IMR-90 (cell line): ENCODE data around the gene LGALS12. TPM values are rescaled to one million over a fixed set of nuclear protein-coding genes. Genes with fewer than 3 reads are reported as not detected.

ENCODE experiments used
- ATAC-seq: fragments of 200-7000 bp; cut with Tn5 transposase; 2 replicates; pipeline ENCODE4 v1.9.1; 2020; ENCODE audit warnings: low read depth, mild to moderate bottlenecking, moderate library complexity
- BruUV-seq: library from RNA; stranded (reverse); fragments of 400-500 nt; replicated peaks from 2 replicates; lab custom pipeline; 2021; lab: Mats Ljungman, UMichigan
- CTCF ChIA-PET: fragments of 300-600 bp; formaldehyde crosslinking; extraction: SDS; loops from one replicate; lab custom pipeline; 2021; ENCODE audit warnings: antibody characterized with exemption; lab: Yijun Ruan, JAX
- POLR2A ChIA-PET: fragments of 300-600 bp; sonication (Branson Sonifier 250); formaldehyde crosslinking; loops from one replicate; lab custom pipeline; 2022; ENCODE audit warnings: antibody characterized with exemption; ENCODE audit not compliant: unreplicated experiment; lab: Charles Lee
- DNase-seq: peaks from one replicate; pipeline ENCODE4 v3.0.0; 2013
- H2AFZ ChIP-seq: replicated peaks from 2 replicates; pipeline ENCODE3; 2013; ENCODE audit warnings: low read length, mild to moderate bottlenecking; ENCODE audit not compliant: poor library complexity
- H2AK5ac ChIP-seq: 2 replicates; pipeline ENCODE4 v1.6.1; 2013; ENCODE audit warnings: low read depth, low read length, inconsistent platforms
- H2AK9ac ChIP-seq: replicated peaks from 2 replicates; pipeline ENCODE3; 2013; ENCODE audit warnings: mild to moderate bottlenecking, low read depth, low read length, moderate library complexity; ENCODE audit not compliant: poor library complexity
- H2BK120ac ChIP-seq: 2 replicates; pipeline ENCODE4 v1.6.1; 2013; ENCODE audit warnings: low read depth, low read length, inconsistent platforms
- H2BK15ac ChIP-seq: 3 replicates; pipeline ENCODE4 v1.6.1; 2013; ENCODE audit warnings: low read depth, low read length, inconsistent platforms
- H2BK20ac ChIP-seq: 2 replicates; pipeline ENCODE4 v1.6.1; 2013; ENCODE audit warnings: low read depth, mild to moderate bottlenecking, inconsistent platforms, low read length, moderate library complexity
- H2BK5ac ChIP-seq: 2 replicates; pipeline ENCODE4 v1.6.1; 2013; ENCODE audit warnings: mild to moderate bottlenecking, low read depth, low read length, inconsistent platforms; ENCODE audit not compliant: poor library complexity, severe bottlenecking
- H3K14ac ChIP-seq: replicated peaks from 2 replicates; pipeline ENCODE4 v1.6.1; 2013; ENCODE audit warnings: low read depth, low read length, inconsistent platforms
- H3K18ac ChIP-seq: 2 replicates; pipeline ENCODE4 v1.6.1; 2013; ENCODE audit warnings: low read depth, low read length, control low read depth
- H3K23ac ChIP-seq: 2 replicates; pipeline ENCODE4 v1.6.1; 2013; ENCODE audit warnings: low read depth, low read length, inconsistent platforms
- H3K27ac ChIP-seq: 2 replicates; pipeline ENCODE4 v1.5.1; 2013; ENCODE audit warnings: mild to moderate bottlenecking, control low read depth, low read length; ENCODE audit not compliant: insufficient read depth
- H3K27me3 ChIP-seq: 2 replicates; pipeline ENCODE4 v1.6.1; 2013; ENCODE audit warnings: low read length; ENCODE audit not compliant: control insufficient read depth, insufficient read depth
- H3K36me3 ChIP-seq: 2 replicates; pipeline ENCODE4 v1.6.1; 2013; ENCODE audit warnings: low read length, mixed read lengths; ENCODE audit not compliant: control insufficient read depth, insufficient read depth
- H3K4ac ChIP-seq: 2 replicates; pipeline ENCODE4 v1.6.1; 2013; ENCODE audit warnings: low read depth, low read length, inconsistent platforms
- H3K4me1 ChIP-seq: 2 replicates; pipeline ENCODE4 v1.6.1; 2013; ENCODE audit warnings: low read length, mixed read lengths; ENCODE audit not compliant: control insufficient read depth, insufficient read depth
- H3K4me2 ChIP-seq: 2 replicates; pipeline ENCODE4 v1.6.1; 2013; ENCODE audit warnings: low read depth, mild to moderate bottlenecking, control low read depth, low read length, moderate library complexity
- H3K4me3 ChIP-seq: 2 replicates; pipeline ENCODE4 v1.5.1; 2013; ENCODE audit warnings: low read depth, mild to moderate bottlenecking, control low read depth, low read length, moderate library complexity; ENCODE audit not compliant: insufficient read depth
- H3K56ac ChIP-seq: 2 replicates; pipeline ENCODE4 v1.6.1; 2013; ENCODE audit warnings: low read length, inconsistent platforms; ENCODE audit not compliant: insufficient read depth; ENCODE audit errors: extremely low read depth
- H3K79me1 ChIP-seq, 2 experiments: 2 replicates each; pipeline ENCODE4 v1.6.1; 2013; ENCODE audit warnings: low read length in 2 of 2, inconsistent platforms in 1 of 2, low read depth in 1 of 2
- H3K9ac ChIP-seq: 2 replicates; pipeline ENCODE4 v1.6.1; 2013; ENCODE audit warnings: low read depth, low read length, control low read depth
- H3K9me1 ChIP-seq: 2 replicates; pipeline ENCODE4 v1.6.1; 2013; ENCODE audit warnings: low read length, inconsistent platforms; ENCODE audit not compliant: insufficient read depth
- H3K9me3 ChIP-seq: 2 replicates; pipeline ENCODE4 v1.6.1; 2013; ENCODE audit warnings: low read length; ENCODE audit not compliant: control insufficient read depth, insufficient read depth
- H4K20me1 ChIP-seq: 2 replicates; pipeline ENCODE4 v1.6.1; 2013; ENCODE audit warnings: low read length, inconsistent platforms; ENCODE audit not compliant: insufficient read depth
- H4K5ac ChIP-seq: 2 replicates; pipeline ENCODE4 v1.6.1; 2013; ENCODE audit warnings: mild to moderate bottlenecking, low read depth, low read length, control low read depth
- H4K8ac ChIP-seq, 2 experiments: 2 replicates each; pipeline ENCODE4 v1.6.1; 2013; ENCODE audit warnings: low read depth in 2 of 2, low read length in 2 of 2, control low read depth in 1 of 2, inconsistent platforms in 1 of 2
- H4K91ac ChIP-seq: 2 replicates; pipeline ENCODE4 v1.6.1; 2013; ENCODE audit warnings: low read depth, low read length, inconsistent platforms; ENCODE audit not compliant: insufficient read depth
- RAD21 ChIP-seq: IDR thresholded peaks from 2 replicates; pipeline ENCODE4 v1.6.1; 2012; ENCODE audit warnings: low read length, improper control_type of control experiment
- USF2 ChIP-seq: fragments of 150-350 bp; IDR thresholded peaks from 2 replicates; pipeline ENCODE4 v1.6.1; 2017; ENCODE audit warnings: mild to moderate bottlenecking, antibody characterized with exemption, low read length, low read depth
- WGBS, 2 experiments: methylation state at CpG; one replicate each; pipeline versions ENCODE4 v1.1.5 to v1.1.7; 2013; ENCODE audit warnings: missing lambda C conversion rate in 2 of 2; ENCODE audit not compliant: insufficient read length in 1 of 2; ENCODE audit errors: extremely low coverage in 2 of 2; 5-methylcytosine and 5-hydroxymethylcytosine counted together
- dilution Hi-C: fragments of 300-500 bp; cut with HindIII; formaldehyde crosslinking; loops from one replicate; pipeline ENCODE4 v1.14.3; 2018; ENCODE audit warnings: low sequenced_read_pairs; ENCODE audit not compliant: unreplicated experiment
- in situ Hi-C: fragments of 300-500 bp; cut with MboI; formaldehyde crosslinking; loops from 3 replicates; pipeline ENCODE4 v1.14.3; 2019; ENCODE audit warnings: low sequenced_read_pairs, inconsistent platforms, mixed read lengths
- intact Hi-C: fragments of 100-400 bp; cut with micrococcal nuclease; formaldehyde crosslinking; loops from 2 replicates; pipeline ENCODE4 v1.10.0; 2022
- polyA plus RNA-seq, 3 experiments: library from polyadenylated mRNA; depleted of rRNA; stranded (reverse); fragments of >200 nt; gene quantifications; 2 replicates each; pipeline ENCODE4 v1.2.3, GENCODE V29; 2012; ENCODE audit warnings: low replicate concordance in 1 of 3
- total RNA-seq: library from RNA; depleted of rRNA; stranded (reverse); fragments of >200 nt; gene quantifications from 2 replicates; pipeline ENCODE4 v1.2.3, GENCODE V29; 2012

Gene LGALS12
- total and polyA plus RNA-seq, 2 of the 4 experiments (the other 2 are of a cell fraction), result not detected

GRCh38 chr11:63501236-63501635 is 4.6 kb upstream of the LGALS12 start:
- dilution Hi-C loops, result no loop called here
- H3K9ac ChIP-seq, result no peak overlapping the region
- no peak overlapping the region for H3K4ac ChIP-seq
- H3K9me1 ChIP-seq, result no peaks in the 10 kb centered on the region
- ATAC-seq (no peak), DNase-seq (no peak)
- WGBS, 2 experiments, result no CpG with 5 or more reads among the region's 1 CpG
- H3K36me3 ChIP-seq, result no peaks in the 10 kb centered on the region
- H3K27ac ChIP-seq, result no peak overlapping the region
- H4K91ac ChIP-seq, result no peak overlapping the region
- BruUV-seq, result no TSS peak
- POLR2A ChIA-PET, result no interaction called here
- in situ Hi-C loops, result no loop called here
- no peaks in the 10 kb centered on the region for H4K20me1 ChIP-seq
- H3K27me3 ChIP-seq, result peaks cover 2% of the 10 kb centered on the region; the same call in 1 of the 2 replicates
- H2AK5ac ChIP-seq, result no peak overlapping the region
- H3K4me1 ChIP-seq, result no peaks in the 10 kb centered on the region
- no peaks in the 10 kb centered on the region for H3K79me1 ChIP-seq
- no peak overlapping the region for H3K4me3 ChIP-seq
- H2BK120ac ChIP-seq, result no peak overlapping the region
- CTCF ChIA-PET, result no interaction called here
- intact Hi-C loops, result no loop called here
- no peak overlapping the region for H3K23ac ChIP-seq
- TF ChIP-seq USF2 (no peak), RAD21 (no peak)
- H2AK9ac ChIP-seq, result no peak overlapping the region
- H4K8ac ChIP-seq, result no peak overlapping the region
- H3K4me2 ChIP-seq, result no peak overlapping the region
- no peak overlapping the region for H4K5ac ChIP-seq
- H3K56ac ChIP-seq, result no peak overlapping the region
- H2BK20ac ChIP-seq, result no peak overlapping the region
- no peak overlapping the region for H3K14ac ChIP-seq
- H2BK15ac ChIP-seq, result no peak overlapping the region
- H2AFZ ChIP-seq, result no peak overlapping the region
- peaks cover 7% of the 10 kb centered on the region for H3K9me3 ChIP-seq
- no peak overlapping the region for H3K18ac ChIP-seq
- H2BK5ac ChIP-seq, result no peak overlapping the region
